Lower lobe of right lung (tissue), 2 donors: Measurements from ENCODE around the gene FMC1. TPM values are rescaled to one million over a fixed set of nuclear protein-coding genes. Genes with fewer than 3 reads are reported as not detected.
"Not testable (repeated sequence)": the region's sequence is repeated elsewhere in the genome, so short reads cannot be mapped to it uniquely, and the experiment has no call there.

Source experiments
- ATAC-seq, 2 donors: fragments of 200-7000 bp; cut with Tn5 transposase; one replicate each; pipeline ENCODE4 v1.9.1; 2020 to 2022; ENCODE audit warnings: mild to moderate bottlenecking in 2 of 2, moderate library complexity in 2 of 2
- DNase-seq: peaks from one replicate; pipeline ENCODE4 v3.0.0-alpha.2; 2020
- H3K27ac ChIP-seq: fragments of 200-600 bp; one replicate; pipeline ENCODE4 v1.8.0; 2022
- H3K27me3 ChIP-seq: fragments of 200-600 bp; one replicate; pipeline ENCODE4 v1.8.0; 2022; ENCODE audit warnings: low read depth
- H3K36me3 ChIP-seq: fragments of 200-600 bp; one replicate; pipeline ENCODE4 v1.8.0; 2022; ENCODE audit warnings: mild to moderate bottlenecking
- H3K4me1 ChIP-seq: fragments of 200-600 bp; one replicate; pipeline ENCODE4 v1.8.0; 2022
- H3K4me3 ChIP-seq: fragments of 200-600 bp; one replicate; pipeline ENCODE4 v1.8.0; 2022; ENCODE audit warnings: mild to moderate bottlenecking
- H3K9me3 ChIP-seq: fragments of 200-600 bp; one replicate; pipeline ENCODE4 v1.8.0; 2022
- intact Hi-C: fragments of 100-400 bp; cut with DNase I; formaldehyde crosslinking; loops from one replicate; pipeline ENCODE4 v1.11.0; 2022
- total RNA-seq: library from RNA; stranded (reverse); fragmentation: NEBNext Ultra II Directional; extraction: Animal tissue kit (Norgen Biotek cat#: 25700); gene quantifications from one replicate; pipeline ENCODE4 v1.2.1, GENCODE V29; 2021
- TF ChIP-seq, protein P1 (sequence below): fragments of 200-600 bp; IDR thresholded peaks from one replicate; pipeline ENCODE4 v1.8.0; 2022; ENCODE audit warnings: antibody characterized with exemption, mild to moderate bottlenecking
- donor health status: DM: no; HTN: yes; CAD: no; lungs with severe emphysema.

FMC1 gene
- total RNA-seq, 1 donor from 2014 or later: 10.8 TPM

DNA sequence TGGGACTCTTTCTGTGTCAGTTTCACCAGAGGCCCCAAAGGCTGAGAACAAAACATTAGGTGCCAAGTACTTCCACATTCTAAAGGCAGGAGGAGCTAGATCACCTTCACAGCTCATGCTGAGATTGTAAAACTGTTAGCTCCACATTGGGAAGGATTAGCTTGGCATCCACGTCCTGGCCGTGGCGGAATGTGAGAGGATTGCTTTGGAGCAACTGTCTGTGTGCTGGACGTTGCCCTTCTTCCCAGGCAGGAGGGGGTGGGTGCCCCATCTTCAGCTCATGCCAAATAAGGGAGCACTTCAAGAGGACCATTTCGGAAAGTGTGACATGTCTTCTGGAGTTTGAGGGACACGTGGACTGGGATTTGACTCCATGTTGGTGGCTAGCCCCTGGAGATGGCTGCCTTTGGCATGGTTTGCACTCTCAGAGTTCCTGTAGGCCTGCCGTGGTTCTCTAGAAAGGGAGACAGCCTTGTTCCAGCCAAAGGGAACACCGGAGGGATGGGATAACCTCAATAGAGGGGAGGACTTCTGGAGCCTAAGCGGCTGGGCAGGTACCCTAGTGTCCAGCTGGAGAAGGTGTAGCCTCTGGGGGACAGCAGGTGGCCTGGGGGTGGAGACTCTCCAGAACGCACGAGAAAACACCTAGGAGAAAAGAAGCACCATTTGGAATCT, 19.9 kb upstream of the FMC1 start:
- no peak overlapping the region for H3K27ac ChIP-seq

GRCh38 chr7:139324709-139325108, 16.4 kb upstream of the FMC1 start:
- H3K4me3 ChIP-seq, H3K27ac ChIP-seq, intact Hi-C loops, ATAC-seq, H3K27me3 ChIP-seq, H3K36me3 ChIP-seq, DNase-seq, H3K4me1 ChIP-seq, H3K9me3 ChIP-seq: not testable (repeated sequence)

More for the DNA sequence above, 19.9 kb upstream of the FMC1 start:
- DNase-seq (no peak), ATAC-seq (no peak)
- TF ChIP-seq, protein P1, sequence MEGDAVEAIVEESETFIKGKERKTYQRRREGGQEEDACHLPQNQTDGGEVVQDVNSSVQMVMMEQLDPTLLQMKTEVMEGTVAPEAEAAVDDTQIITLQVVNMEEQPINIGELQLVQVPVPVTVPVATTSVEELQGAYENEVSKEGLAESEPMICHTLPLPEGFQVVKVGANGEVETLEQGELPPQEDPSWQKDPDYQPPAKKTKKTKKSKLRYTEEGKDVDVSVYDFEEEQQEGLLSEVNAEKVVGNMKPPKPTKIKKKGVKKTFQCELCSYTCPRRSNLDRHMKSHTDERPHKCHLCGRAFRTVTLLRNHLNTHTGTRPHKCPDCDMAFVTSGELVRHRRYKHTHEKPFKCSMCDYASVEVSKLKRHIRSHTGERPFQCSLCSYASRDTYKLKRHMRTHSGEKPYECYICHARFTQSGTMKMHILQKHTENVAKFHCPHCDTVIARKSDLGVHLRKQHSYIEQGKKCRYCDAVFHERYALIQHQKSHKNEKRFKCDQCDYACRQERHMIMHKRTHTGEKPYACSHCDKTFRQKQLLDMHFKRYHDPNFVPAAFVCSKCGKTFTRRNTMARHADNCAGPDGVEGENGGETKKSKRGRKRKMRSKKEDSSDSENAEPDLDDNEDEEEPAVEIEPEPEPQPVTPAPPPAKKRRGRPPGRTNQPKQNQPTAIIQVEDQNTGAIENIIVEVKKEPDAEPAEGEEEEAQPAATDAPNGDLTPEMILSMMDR: no peak
- Histone ChIP-seq H3K4me1 (no peaks in the 10 kb centered on the region), H3K27me3 (no peaks in the 10 kb centered on the region), H3K36me3 (no peaks in the 10 kb centered on the region), H3K4me3 (no peak overlapping the region), H3K9me3 (no peaks in the 10 kb centered on the region)
- intact Hi-C loops: no loop called here

DNA sequence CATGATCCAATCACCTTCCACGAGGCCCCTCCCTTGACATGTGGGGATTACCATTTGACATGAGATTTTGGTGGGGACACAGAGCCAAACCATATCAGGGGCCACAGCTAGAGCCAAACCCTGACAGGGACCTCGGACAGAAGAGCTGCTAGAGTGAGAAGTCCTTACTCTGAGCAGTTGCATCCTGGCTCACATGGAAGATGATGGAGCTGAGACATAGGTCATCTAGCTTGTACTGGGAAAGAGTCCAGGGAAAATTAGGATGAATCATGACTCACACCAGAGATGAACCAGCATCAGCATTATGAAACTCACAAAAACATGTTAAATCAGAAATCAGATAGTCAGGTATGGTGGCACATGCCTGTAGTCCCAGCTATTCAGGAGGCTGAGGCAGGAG, 12.8 kb upstream of the FMC1 start:
- H3K27me3 ChIP-seq: no peaks in the 10 kb centered on the region
- no peak overlapping the region for H3K4me3 ChIP-seq
- H3K9me3 ChIP-seq: no peaks in the 10 kb centered on the region
- intact Hi-C loops: no loop called here
- TF ChIP-seq, protein P1: no peak
- no peaks in the 10 kb centered on the region for H3K4me1 ChIP-seq
- DNase-seq (no peak), ATAC-seq (no peak)
- no peak overlapping the region for H3K27ac ChIP-seq
- no peaks in the 10 kb centered on the region for H3K36me3 ChIP-seq

DNA sequence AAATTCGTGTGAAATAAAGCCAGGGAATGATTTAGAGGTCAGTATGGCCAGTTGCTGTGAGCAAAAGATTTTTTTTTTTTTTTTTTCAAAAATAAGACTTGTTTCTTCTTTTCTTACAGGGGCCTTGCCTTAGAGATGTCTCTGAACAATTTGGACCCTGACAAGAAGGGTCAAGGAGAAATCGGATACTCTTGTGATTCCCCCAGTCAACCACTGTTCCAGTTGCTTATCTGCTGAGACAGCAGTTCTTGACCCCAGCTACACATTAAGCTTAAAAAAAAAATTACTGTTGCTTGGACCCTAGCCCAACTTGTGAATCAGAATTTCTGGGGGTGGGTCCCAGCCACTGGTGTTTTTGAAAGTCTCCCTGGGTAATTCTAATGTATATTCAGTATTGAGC, 12.0 kb upstream of the FMC1 start:
- Histone ChIP-seq H3K27me3 (no peaks in the 10 kb centered on the region), H3K27ac (no peak overlapping the region), H3K4me1 (no peaks in the 10 kb centered on the region), H3K36me3 (no peaks in the 10 kb centered on the region), H3K9me3 (no peaks in the 10 kb centered on the region), H3K4me3 (no peak overlapping the region)
- intact Hi-C loops: no loop called here
- DNase-seq (no peak), ATAC-seq (no peak)
- TF ChIP-seq, protein P1: no peak

- intact Hi-C loops: no loop called here
- no peaks in the 10 kb centered on the region for H3K4me1 ChIP-seq
- ATAC-seq (no peak), DNase-seq (no peak)
- H3K27me3 ChIP-seq: no peaks in the 10 kb centered on the region
- TF ChIP-seq, protein P1: no peak
- no peak overlapping the region for H3K4me3 ChIP-seq
- no peaks in the 10 kb centered on the region for H3K36me3 ChIP-seq
- no peak overlapping the region for H3K27ac ChIP-seq
- no peaks in the 10 kb centered on the region for H3K9me3 ChIP-seq
Measured at GRCh38 chr7:139330333-139331030, 10.7 kb upstream of the FMC1 start.

DNA sequence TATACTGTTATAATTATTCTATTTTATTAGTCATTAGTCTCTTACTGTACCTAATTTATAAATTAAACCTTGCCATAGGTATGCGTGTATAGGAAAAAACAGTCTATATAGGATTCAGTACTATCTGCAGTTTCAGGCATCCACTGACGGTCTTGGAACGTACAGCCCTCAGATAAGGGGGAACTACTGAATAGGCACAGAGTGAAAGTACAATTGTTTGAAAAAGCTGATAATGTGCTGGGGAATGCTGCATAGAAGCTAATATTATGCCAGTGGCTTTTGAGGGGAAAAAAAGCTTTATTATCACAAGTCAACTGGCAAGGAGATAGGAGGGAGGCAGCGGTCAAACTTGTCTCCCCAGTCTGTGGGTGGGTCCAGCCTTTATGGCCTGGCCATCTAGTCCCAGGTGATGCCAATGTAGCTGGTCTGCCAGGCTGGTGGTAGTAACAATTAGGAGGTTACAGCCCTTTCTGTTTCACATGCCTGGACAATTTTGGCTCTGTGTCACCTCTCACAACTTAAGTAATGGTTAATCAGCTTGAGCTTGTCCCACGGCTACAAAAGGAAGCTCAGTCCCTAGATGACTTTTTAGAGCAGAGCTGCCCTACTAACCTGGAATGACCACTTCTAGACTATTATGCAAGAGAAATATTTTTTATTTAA, 8.3 kb upstream of the FMC1 start:
- H3K27me3 ChIP-seq: no peaks in the 10 kb centered on the region
- H3K36me3 ChIP-seq: no peaks in the 10 kb centered on the region
- H3K4me1 ChIP-seq: no peaks in the 10 kb centered on the region
- no peak for DNase-seq
- no peak overlapping the region for H3K4me3 ChIP-seq
- intact Hi-C loops: no loop called here
- H3K9me3 ChIP-seq: no peaks in the 10 kb centered on the region
- no peak for ATAC-seq
- TF ChIP-seq, protein P1: no peak
- H3K27ac ChIP-seq: no peak overlapping the region

DNA sequence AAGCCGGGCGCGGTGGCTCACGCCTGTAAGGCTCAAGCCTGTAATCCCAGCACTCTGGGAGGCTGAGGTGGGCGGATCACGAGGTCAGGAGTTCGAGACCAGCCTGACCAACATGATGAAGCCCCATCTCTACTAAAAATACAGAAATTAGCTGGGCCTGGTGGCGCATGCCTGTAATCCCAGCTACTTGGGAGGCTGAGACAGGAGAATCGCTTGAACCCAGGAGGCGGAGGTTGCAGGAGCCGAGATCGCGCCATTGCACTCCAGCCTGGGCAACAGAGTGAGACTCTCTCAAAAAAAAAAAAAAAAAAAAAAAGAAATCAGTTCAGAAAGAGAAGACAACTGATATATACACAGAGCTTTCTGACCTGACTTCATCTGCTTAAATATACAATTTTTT, 7.7 kb upstream of the FMC1 start:
- H3K9me3 ChIP-seq, intact Hi-C loops, DNase-seq, ATAC-seq, H3K36me3 ChIP-seq, H3K27ac ChIP-seq, H3K27me3 ChIP-seq, H3K4me3 ChIP-seq, H3K4me1 ChIP-seq: not testable (repeated sequence)
